HL-60/S4 treated with phorbol 12-myristate 13-acetate at 8.2 ng/mL for 4 days and 3 days (cell line): ENCODE data around the gene C20orf144.

Experiments
- in situ Hi-C: fragments of 300-500 bp; cut with MboI; formaldehyde crosslinking; loops from 2 replicates; pipeline ENCODE4 v1.15.0; 2022; ENCODE audit warnings: low sequenced_read_pairs

The C20orf144 gene

GRCh38 chr20:33649201-33649681 lies 12.9 kb upstream of the C20orf144 start:
- in situ Hi-C loops: no loop called here

- in situ Hi-C loops: no loop called here
Observed at GRCh38 chr20:33650111-33650752, 11.9 kb upstream of the C20orf144 start.

- in situ Hi-C loops: no loop called here
Observed at GRCh38 chr20:33650753-33651561, 11.2 kb upstream of the C20orf144 start.

- in situ Hi-C loops: no loop called here
Observed at GRCh38 chr20:33651562-33652048, 10.5 kb upstream of the C20orf144 start.

- in situ Hi-C loops: no loop called here
Observed at GRCh38 chr20:33653218-33653899, 8.8 kb upstream of the C20orf144 start.

- in situ Hi-C loops: no loop called here
Observed at GRCh38 chr20:33653900-33654596, 8.1 kb upstream of the C20orf144 start.

GRCh38 chr20:33654680-33655161 lies 7.4 kb upstream of the C20orf144 start:
- in situ Hi-C loops: no loop called here

GRCh38 chr20:33655164-33655563 lies 7.0 kb upstream of the C20orf144 start:
- in situ Hi-C loops: no loop called here

- in situ Hi-C loops: no loop called here
Observed at GRCh38 chr20:33656010-33656782, 5.9 kb upstream of the C20orf144 start.

GRCh38 chr20:33656783-33657703 lies 5.1 kb upstream of the C20orf144 start:
- in situ Hi-C loops: no loop called here

- in situ Hi-C loops: no loop called here
Observed at GRCh38 chr20:33657704-33658095, 4.4 kb upstream of the C20orf144 start.

GRCh38 chr20:33658510-33658909 lies 3.6 kb upstream of the C20orf144 start:
- in situ Hi-C loops: no loop called here

GRCh38 chr20:33658929-33659328 lies 3.2 kb upstream of the C20orf144 start:
- in situ Hi-C loops: no loop called here

- in situ Hi-C loops: no loop called here
Observed at GRCh38 chr20:33659341-33660034, 2.6 kb upstream of the C20orf144 start.

GRCh38 chr20:33660035-33660684 lies 2.0 kb upstream of the C20orf144 start:
- in situ Hi-C loops: no loop called here

GRCh38 chr20:33660685-33661058 lies 1.5 kb upstream of the C20orf144 start:
- in situ Hi-C loops: no loop called here

GRCh38 chr20:33663161-33664084 lies 1.3 kb downstream of the C20orf144 start:
- in situ Hi-C loops: no loop called here
